HG02588 (cell line): Measurements from ENCODE around the gene TXLNB.
A peak's percentile ranks its signal among the peaks of the same experiment; 100 is the strongest.

Experiments used
- ATAC-seq: cut with Tn5 transposase; IDR thresholded peaks from one replicate; pipeline ENCODE4 v1.9.1; 2021; ENCODE audit warnings: mild to moderate bottlenecking, moderate library complexity; ENCODE audit not compliant: unreplicated experiment

TXLNB gene

DNA sequence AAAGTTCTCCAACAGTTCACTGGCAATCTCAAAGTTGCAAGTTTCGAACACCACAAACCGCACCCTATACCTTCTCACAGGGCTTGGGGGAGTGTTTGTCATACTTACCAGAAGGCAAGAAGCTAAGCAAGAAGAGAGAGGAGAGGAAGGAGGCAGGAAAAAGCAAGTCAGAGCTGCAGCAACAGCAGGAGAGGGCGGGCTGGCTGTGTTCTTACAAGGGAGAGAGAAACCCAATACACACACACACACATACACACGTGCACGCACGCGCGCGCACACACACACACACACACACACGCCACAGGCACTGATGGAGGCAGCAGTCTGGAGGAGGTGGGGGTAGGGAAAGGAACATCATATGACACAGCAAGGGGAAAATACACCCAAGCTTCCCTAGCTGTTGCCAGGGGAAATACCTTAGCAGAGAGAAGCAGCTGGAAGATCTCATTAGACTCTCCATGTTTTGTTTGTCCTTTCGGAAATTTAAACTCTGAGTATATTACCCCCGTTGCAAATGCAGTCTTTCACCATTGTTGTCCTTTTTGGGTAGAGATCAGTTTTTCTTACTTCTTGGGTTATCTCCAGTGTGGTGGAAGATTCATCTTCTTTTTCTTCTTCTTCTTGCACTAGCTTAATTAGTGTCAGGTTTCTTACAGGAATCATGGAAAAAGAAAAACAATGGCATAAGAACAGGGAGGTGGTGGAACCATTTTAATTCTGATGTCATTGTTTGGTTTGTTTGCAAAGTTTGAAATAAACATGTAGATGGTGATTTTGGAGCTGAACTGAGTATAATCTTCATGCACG is at the start of gene TXLNB:
Gene TXLNB (minus strand): TSS at position 186 of the 807 bp plus-strand sequence. CDS start 3,099 bp downstream, outside the sequence.
- peak; percentile 57 for ATAC-seq

GRCh38 chr6:139341060-139341459 is 49.3 kb upstream of the TXLNB start:
- ATAC-seq = no peak

DNA sequence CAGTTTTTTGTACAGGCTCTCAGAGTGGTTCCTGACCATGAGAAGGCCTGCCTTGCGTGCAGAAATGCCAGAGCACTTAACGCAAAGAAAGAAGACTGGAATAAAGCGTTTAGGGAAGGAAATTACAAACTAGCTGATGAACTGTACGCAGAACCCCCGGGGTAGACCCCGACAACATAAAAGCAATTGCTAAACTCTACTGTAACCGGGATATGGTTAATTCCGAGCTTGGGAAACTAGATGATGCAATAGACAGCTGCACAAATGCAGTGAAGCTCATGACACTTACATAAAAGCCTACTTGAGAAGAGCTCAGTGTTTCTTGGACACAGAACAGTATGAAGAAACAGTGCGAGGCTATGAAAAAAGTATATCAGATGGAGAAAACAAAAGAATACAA is 47.0 kb upstream of the TXLNB start:
- ATAC-seq = no peak

DNA sequence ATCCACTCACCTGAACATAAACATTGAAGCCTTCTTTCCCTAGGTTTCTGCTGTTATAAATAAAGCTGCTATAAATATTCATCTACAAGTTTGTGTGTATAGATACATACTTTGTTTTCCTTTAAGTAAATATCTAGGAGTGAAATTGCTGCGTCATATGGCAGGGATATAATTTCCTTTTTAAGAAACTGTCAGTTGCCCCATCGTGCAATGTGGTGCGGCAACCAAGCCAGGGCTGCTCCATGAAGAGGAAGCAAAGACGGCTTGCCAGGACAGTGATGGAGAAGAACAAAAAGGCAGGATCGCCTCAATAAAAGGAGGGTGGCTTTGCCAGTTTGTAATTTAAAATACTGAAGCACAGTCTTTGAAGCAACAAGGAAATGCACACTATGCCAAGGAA is 46.0 kb upstream of the TXLNB start:
- no peak for ATAC-seq

- no peak for ATAC-seq
Observed at GRCh38 chr6:139337001-139337400, 45.2 kb upstream of the TXLNB start.

- no peak for ATAC-seq
Observed at GRCh38 chr6:139336488-139336887, 44.7 kb upstream of the TXLNB start.

DNA sequence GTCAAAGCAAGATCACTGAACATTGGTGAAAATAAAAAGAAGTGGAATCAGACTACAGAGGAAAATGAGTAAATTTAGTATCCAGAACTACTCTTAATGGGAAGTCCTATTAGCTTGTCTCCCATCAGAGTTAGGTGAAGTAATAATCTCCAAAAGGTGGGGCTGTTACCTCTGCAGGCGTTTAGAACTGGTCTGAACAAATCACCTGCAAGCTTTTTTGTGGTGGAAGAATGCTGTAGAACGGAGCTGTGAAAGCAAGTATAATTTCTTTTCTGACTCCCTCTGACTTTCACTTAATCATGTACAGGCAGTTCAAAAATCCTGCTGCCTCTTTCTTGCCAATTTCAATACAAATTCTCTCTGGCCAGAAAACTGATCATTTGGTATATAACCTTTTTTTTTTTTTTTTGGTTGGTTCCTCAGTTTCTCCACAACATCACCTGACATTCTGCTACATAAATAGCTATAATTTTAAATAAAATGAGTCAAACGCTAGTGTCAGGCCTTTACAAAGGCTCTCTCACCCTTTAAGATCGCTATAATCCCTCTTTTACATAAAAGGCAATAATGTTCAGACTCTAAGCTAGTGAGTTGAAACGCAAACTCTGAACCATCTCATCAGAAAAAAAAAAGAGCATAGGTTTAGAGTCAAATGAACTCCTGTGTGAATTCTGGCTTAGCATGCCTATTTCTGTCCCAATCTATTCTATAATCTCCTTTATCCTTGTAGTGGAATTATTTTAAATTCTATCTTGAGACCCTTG is 43.8 kb upstream of the TXLNB start:
- no peak for ATAC-seq

GRCh38 chr6:139334806-139335446 is 43.1 kb upstream of the TXLNB start:
- no peak for ATAC-seq

DNA sequence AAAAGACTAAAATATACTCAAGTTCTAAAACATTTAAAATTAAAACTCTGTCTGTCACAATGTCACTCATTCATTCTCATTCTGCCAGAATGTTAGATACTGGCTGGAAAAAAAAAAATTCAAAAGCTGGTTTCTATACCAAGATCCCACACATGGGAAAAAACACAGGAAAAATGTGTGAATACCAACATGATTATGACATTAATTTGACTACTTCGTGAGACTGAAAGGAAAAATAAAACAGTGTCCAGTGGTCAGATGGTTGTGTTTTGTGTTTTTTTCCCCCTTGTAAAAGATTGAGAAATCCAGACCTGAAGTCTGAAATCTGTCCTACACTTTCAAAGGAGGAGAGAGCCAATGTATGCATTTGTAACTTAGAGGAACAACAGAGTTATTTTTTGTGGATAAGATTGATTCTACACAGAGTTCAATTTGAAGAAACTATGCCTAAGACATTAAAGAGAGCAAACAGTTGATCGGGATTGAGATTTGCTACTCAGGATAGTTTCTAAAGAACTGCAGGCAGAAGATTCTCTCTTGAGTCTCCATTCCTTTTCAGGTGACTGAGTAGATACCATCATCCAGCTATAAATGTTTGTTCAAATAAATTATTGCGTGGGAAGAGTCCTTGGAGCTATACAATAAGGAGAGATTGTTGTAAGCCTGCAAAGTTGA is 39.2 kb upstream of the TXLNB start:
- ATAC-seq = no peak

GRCh38 chr6:139330306-139330705 is 38.5 kb upstream of the TXLNB start:
- no peak for ATAC-seq

DNA sequence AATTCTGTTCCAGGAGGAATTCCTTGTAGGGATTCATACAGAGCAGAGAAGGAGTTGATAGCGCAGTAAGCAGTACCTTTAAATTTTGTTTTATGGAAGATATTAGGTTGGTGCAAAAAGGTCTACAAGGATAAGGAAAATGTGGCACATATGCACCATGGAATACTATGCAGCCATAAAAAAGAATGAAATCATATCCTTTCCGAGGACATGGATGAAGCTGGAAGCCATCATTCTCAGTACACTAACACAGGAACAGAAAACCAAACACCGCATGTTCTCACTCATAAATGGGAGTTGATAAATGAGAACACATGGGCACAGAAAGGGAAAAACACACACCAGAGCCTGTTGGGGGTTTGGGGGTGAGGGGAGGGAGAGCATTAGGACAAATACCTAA is 37.4 kb upstream of the TXLNB start:
- no peak for ATAC-seq

DNA sequence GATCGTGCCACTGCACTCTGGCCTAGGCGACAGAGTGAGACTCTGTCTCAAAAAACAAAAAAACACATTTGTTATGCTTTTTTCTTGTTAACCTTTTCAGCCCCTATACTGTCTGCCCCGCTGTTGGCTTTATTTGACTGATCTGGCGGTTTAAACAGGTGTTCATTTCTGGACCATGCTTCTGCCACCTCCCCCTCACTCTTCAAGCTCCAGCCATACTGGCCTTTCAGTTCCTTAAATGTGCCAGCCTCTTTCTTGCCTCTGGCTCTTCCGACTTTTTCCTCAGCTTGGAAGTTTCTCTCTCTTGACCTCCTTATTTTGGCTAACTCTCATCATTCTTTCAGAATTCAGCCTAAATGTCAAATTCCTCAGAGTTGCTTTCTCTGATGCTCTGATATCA is 35.2 kb upstream of the TXLNB start:
- ATAC-seq = peak; percentile 60

DNA sequence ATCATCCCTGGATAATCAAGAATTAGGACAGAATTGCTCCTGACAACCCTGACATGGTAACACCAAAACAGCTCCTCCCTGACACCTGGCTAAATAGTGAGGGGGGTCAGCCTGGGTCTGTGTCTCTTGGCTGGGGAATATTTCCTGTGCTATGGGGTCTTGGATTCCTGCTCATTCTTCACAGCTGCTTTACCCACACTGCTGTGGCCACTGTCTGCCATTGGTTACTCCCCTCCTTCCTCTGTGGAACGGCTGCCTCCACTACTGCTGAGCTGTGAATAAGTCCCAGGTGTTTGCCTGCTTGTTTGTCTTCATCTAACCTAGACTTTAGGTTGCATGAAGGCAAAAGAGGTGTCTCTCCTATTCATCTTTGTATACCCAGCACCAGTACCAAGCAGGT is 33.9 kb upstream of the TXLNB start:
- ATAC-seq = no peak

GRCh38 chr6:139325125-139325524 is 33.3 kb upstream of the TXLNB start:
- no peak for ATAC-seq

GRCh38 chr6:139324301-139324555 is 32.4 kb upstream of the TXLNB start:
- no peak for ATAC-seq

- peak; percentile 32 for ATAC-seq
Observed at GRCh38 chr6:139323511-139324300, 31.9 kb upstream of the TXLNB start.

GRCh38 chr6:139320081-139320480 is 28.3 kb upstream of the TXLNB start:
- no peak for ATAC-seq

DNA sequence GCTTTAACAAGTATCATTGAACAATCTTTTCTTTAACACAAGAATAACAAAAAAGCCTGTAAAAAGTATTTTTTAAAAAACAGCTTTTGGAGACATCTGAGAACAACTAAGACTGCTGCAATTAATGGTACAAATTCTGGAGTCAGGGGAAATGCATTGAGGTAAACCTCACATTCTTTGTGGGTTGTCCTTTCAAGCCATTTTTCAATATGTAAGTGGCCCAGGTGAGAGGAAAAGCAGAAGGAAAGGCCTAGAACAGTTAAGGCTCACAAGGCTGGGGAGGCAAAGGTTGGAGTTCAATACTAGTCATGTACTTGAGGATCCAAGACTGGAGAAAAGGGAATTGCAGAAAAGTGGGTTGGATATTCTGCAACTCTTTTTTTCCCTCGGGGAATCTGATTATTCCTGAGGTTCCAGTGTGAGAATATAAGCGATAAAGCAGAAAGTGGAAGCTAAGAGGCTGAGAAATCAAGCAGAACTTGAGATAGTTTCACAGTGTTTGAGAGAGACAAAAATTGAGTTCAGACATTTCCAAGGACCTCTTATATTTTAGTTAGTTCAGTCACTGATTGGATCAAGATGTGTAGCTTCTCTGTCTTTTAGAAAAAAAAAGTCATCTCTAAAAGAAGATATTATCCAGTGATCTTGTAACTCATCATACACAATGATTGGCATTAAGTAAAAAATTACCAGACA is 25.0 kb upstream of the TXLNB start:
- ATAC-seq = no peak

DNA sequence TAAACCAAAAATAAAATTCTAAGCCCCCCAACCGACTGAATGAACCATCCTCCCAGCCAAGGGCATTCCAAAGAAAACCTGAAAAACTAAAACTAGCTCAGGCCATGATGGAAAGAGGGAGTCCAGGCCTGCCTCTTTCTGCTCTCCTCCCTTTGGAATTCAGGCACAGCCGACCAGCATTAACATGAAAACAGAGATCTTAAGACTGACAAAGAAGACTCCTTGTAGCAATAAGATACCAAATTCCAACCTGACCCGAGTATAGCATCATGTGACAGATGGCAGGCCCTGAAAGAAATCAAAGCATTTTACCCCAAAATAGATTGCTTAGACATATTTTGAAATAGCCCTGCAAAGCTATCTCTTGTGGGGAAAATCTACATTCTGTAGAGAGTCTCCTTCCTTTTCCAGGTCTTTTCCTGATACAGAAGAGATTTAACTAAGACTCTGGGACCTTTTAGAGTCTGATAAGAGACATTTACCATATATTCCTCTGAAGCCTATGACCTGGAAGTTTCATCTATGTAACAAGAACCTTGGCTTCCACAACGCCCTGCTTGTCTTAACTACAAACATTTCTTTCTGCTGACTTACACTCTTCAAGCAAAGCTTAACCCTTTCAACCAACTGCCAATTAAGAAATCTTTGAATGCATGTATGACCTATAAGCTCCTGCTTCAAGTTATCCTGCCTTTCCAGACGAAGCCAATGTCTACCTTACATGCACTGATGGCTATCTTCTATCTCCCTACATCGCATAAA is 22.2 kb upstream of the TXLNB start:
- no peak for ATAC-seq
